ENCODE results near the gene GREM2.

GRCh38 chr1:240644732-240645131 is 32.8 kb upstream of the GREM2 start:
- no peak for TF ChIP-seq EZH2 (IDR thresholded peaks at IDR 0.05)
- no peak for TF ChIP-seq POLR2AphosphoS5 (IDR thresholded peaks at IDR 0.05; ENCODE audit: borderline replicate concordance, low read depth, low read length)
- TF ChIP-seq FOXP2 (optimal IDR thresholded peaks at IDR 0.05; ENCODE audit: control extremely low read depth, extremely low read length, insufficient read depth), result no peak

Measured in SK-N-MC (cell line).